K562 (cell line): ENCODE results near the gene HNRNPA2B1. TPM values are rescaled to one million over a fixed set of nuclear protein-coding genes. Genes with fewer than 3 reads are reported as not detected.
A peak's percentile ranks its signal among the peaks of the same experiment; 100 is the strongest.

Experiments used
- BACH1 ChIP-seq: fragments of 200-800 bp; sonication (Bioruptor generic); IDR thresholded peaks from 2 replicates; pipeline ENCODE4 v1.6.1; 2016; ENCODE audit warnings: missing genetic modification characterization, missing compliant biosample characterization
- CBFA2T2 ChIP-seq: fragments of 450-650 bp; conservative IDR thresholded peaks from 2 replicates; pipeline ENCODE4 v1.6.1; 2017; ENCODE audit warnings: mild to moderate bottlenecking
- CREB1 ChIP-seq, 2 experiments: sonication (generic) in 1 of 2; formaldehyde crosslinking in 1 of 2; IDR thresholded peaks; 2 replicates each; pipeline versions ENCODE4 v1.6.1 to v1.8.0; 2012 to 2022; ENCODE audit warnings: inconsistent platforms in 1 of 2, mild to moderate bottlenecking in 1 of 2, missing genetic modification reagents in 1 of 2, moderate library complexity in 1 of 2
- CREB3 ChIP-seq: fragments of 450-650 bp; conservative IDR thresholded peaks from 2 replicates; pipeline ENCODE4 v1.6.1; 2016; ENCODE audit warnings: missing genetic modification characterization, low read depth, mild to moderate bottlenecking, missing compliant biosample characterization, moderate library complexity
- MECOM ChIP-seq: fragments of 250-450 bp; sonication (Bioruptor Pico); IDR thresholded peaks from 2 replicates; pipeline ENCODE4 v1.8.0; 2022; ENCODE audit warnings: inconsistent platforms
- NBN ChIP-seq: fragments of 450-650 bp; IDR thresholded peaks from 2 replicates; pipeline ENCODE4 v1.6.1; 2016; ENCODE audit warnings: low read depth, mild to moderate bottlenecking
- REST ChIP-seq, 2 experiments: fragments of 450-650 bp; formaldehyde crosslinking in 1 of 2; IDR thresholded peaks; 2 replicates each; pipeline versions ENCODE4 v1.4.0 to v1.6.1; 2014 to 2020; ENCODE audit warnings: mild to moderate bottlenecking in 2 of 2, borderline replicate concordance in 1 of 2, low read depth in 1 of 2
- SLC30A9 ChIP-seq: fragments of 250-450 bp; sonication (Bioruptor Pico); IDR thresholded peaks from 2 replicates; pipeline ENCODE4 v1.8.0; 2022; ENCODE audit warnings: mild to moderate bottlenecking, moderate library complexity
- SMAD3 ChIP-seq: fragments of 450-650 bp; formaldehyde crosslinking; conservative IDR thresholded peaks from 2 replicates; pipeline ENCODE4 v1.4.0; 2020; ENCODE audit warnings: mild to moderate bottlenecking
- SMARCA4 ChIP-seq: fragments of 450-650 bp; IDR thresholded peaks from 2 replicates; pipeline ENCODE4 v1.6.1; 2016
- SPI1 ChIP-seq: IDR thresholded peaks from 2 replicates; pipeline ENCODE4 v1.6.1; 2011; ENCODE audit warnings: low read depth, low read length, control low read depth, borderline replicate concordance
- TAF9B ChIP-seq: fragments of 450-650 bp; IDR thresholded peaks from 2 replicates; pipeline ENCODE4 v1.6.1; 2018; ENCODE audit warnings: mild to moderate bottlenecking; ENCODE audit not compliant: partially characterized antibody
- TCF3 ChIP-seq: sonication (generic); formaldehyde crosslinking; IDR thresholded peaks from 2 replicates; pipeline ENCODE4 v1.4.0; 2020; ENCODE audit warnings: mild to moderate bottlenecking, missing genetic modification reagents
- ZEB2 ChIP-seq: fragments of 450-650 bp; IDR thresholded peaks from 2 replicates; pipeline ENCODE4 v1.6.1; 2016
- ZNF174 ChIP-seq: fragments of 250-450 bp; sonication (Bioruptor Pico); IDR thresholded peaks from 2 replicates; pipeline ENCODE4 v1.4.0; 2020; ENCODE audit warnings: mild to moderate bottlenecking
- ZNF239 ChIP-seq: fragments of 250-450 bp; sonication (Bioruptor Pico); IDR thresholded peaks from 2 replicates; pipeline ENCODE4 v1.4.0; 2020; ENCODE audit warnings: mild to moderate bottlenecking
- ZNF324 ChIP-seq: fragments of 250-450 bp; sonication (Bioruptor Pico); IDR thresholded peaks from 2 replicates; pipeline ENCODE4 v1.4.0; 2020; ENCODE audit warnings: mild to moderate bottlenecking
- ZNF740 ChIP-seq, 3 experiments: fragments of 200-800 bp in 1 of 3; sonication (Bioruptor generic) in 1 of 3; sonication (generic) in 1 of 3; formaldehyde crosslinking in 1 of 3; IDR thresholded peaks; 2 replicates each; pipeline versions ENCODE4 v1.6.1 to v1.8.0; 2016 to 2022; ENCODE audit warnings: mild to moderate bottlenecking in 2 of 3, missing compliant biosample characterization in 2 of 3, missing genetic modification characterization in 2 of 3, missing genetic modification reagents in 1 of 3
- polyA plus RNA-seq, 8 experiments: library from polyadenylated mRNA; depleted of rRNA in 4 of 8; stranded (reverse) in 5 of 8; unstranded in 3 of 8; fragments of >200 nt; fragmentation: Nextera tagmentation in 2 of 8; fragmentation: Illumina TruSeq in 1 of 8; extraction: Ambion mirVana in 2 of 8; extraction: Trizol in 1 of 8; gene quantifications; 2 replicates each; pipeline versions ENCODE4 v1.2.1 to v1.2.3, GENCODE V29; 2011 to 2014; ENCODE audit warnings: inconsistent platforms in 1 of 8, missing spikeins in 1 of 8
- total RNA-seq, 7 experiments: library from RNA; depleted of rRNA in 6 of 7; stranded (reverse); fragments of >200 nt in 6 of 7; fragmentation: Illumina TruSeq in 2 of 7; extraction: Trizol in 2 of 7; gene quantifications; 2 replicates each; pipeline versions ENCODE4 v1.2.1 to v1.2.3, GENCODE V29; 2011 to 2021; ENCODE audit warnings: low replicate concordance in 1 of 7

Gene HNRNPA2B1
- total and polyA plus RNA-seq, 9 of the 15 experiments (the other 6 are each of a cell fraction or from before 2014, with no cell fraction given): 630 to 1,989 (median 865) TPM

- TF ChIP-seq ZNF324 (CRISPR knock-in tag): peak; percentile 54; the same call in 1 of the 2 replicates
- TF ChIP-seq ZNF740 (CRISPR knock-in tag; IDR thresholded peaks at IDR 0.05): no peak
- TF ChIP-seq ZNF740 (tag; IDR thresholded peaks at IDR 0.05): peak in 1 of 2 experiments; percentile 71; a peak in 1 of 4 replicates
- TF ChIP-seq TAF9B: peak; percentile 67
- TF ChIP-seq ZNF174 (CRISPR knock-in tag): no peak
- no peak; the same call in 1 of the 2 replicates for TF ChIP-seq CBFA2T2
- no peak for TF ChIP-seq SLC30A9 (CRISPR knock-in tag)
- peak; percentile 93 for TF ChIP-seq CREB3
- peak; percentile 36; the same call in 1 of the 2 replicates for TF ChIP-seq REST (IDR thresholded peaks at IDR 0.05; ENCODE audit: borderline replicate concordance)
- no peak; the same call in 1 of the 2 replicates for TF ChIP-seq REST (CRISPR knock-in tag; IDR thresholded peaks at IDR 0.05; ENCODE audit: low read depth)
- TF ChIP-seq ZEB2: 0 out of 2 replicates have a peak, but pooled peaks have one; percentile 17
- TF ChIP-seq TCF3 (CRISPR knock-in tag): peak; percentile 71
- peak; percentile 80 for TF ChIP-seq ZNF239 (CRISPR knock-in tag)
- TF ChIP-seq SPI1: peak; percentile 40; the same call in 1 of the 2 replicates
- peak; percentile 92 for TF ChIP-seq SMARCA4
- peak; percentile 92 for TF ChIP-seq BACH1 (tag)
- TF ChIP-seq MECOM (CRISPR knock-in tag): peak; percentile 48; the same call in 1 of the 2 replicates
- TF ChIP-seq SMAD3 (CRISPR knock-in tag): peak; percentile 82; the same call in 1 of the 2 replicates
- peak; percentile 81 for TF ChIP-seq NBN
- 0 out of 2 replicates have a peak, but pooled peaks have one; percentile 20 for TF ChIP-seq CREB1 (IDR thresholded peaks at IDR 0.05)
- no peak for TF ChIP-seq CREB1 (CRISPR knock-in tag; IDR thresholded peaks at IDR 0.05)
These were observed 33.5 kb upstream of the HNRNPA2B1 start (continued) for GRCh38 chr7:26233902-26234511.
